ENCODE data around the gene LIN7B. TPM values are rescaled to one million over a fixed set of nuclear protein-coding genes. Genes with fewer than 3 reads are reported as not detected.

Gene LIN7B
- total RNA-seq, 1 donor from 2014 or later = 18.3 TPM

DNA sequence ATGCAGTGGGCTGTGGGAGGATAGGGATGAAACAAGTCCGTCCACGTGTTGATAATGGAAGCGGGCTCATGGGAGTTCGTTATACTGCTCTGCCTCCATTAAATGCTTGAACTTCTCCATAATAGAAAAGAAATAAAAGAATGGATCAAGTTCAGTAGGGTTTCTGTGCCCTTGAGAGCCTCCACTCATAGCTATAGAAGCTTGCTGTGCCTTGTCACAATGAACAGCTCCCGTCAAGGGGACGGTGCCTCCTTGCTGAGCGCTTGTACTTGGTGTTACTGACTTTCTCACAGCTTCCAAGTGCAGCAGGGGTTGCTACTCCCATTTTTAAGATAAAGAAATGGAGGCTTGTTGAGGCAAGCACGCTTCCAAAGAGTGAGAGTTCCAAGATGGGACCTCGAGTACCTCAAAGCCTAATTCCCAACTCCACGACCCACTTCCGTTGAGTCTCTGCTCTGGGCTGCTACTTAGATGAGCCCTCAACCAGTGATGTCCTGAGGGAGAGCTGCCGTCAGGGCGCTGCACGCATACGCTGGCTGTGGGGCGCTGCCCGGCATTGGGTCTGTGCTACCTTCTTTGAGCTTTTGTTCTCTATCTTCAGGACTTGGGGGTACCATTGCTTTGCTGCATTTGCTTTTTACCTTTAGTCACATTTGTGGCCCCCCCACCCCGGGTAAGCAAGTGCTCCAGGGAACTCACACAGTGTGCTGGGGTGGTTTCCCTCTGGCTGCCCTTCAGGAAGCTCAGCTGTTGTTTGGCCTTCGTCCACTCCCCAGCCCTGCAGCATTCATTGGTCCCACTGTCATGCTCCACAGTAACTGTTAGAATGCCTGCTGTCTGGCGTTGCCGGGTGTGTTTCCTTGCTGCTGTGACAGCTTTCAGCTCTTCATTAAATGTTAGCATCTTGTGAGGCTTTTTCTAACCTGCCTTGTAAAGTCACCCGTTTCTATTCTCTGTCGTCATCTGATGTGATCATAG is 19.4 kb upstream of the LIN7B start:
- H3K9ac ChIP-seq (ENCODE audit: low read depth in 1 of 3, low read length in 3 of 3) = peak overlapping the region in 2 of 3 donors; percentile 35 to 62
- H3K27me3 ChIP-seq (ENCODE audit: control insufficient read depth in 3 of 3, insufficient read depth in 3 of 3, low read length in 3 of 3) = no peaks in the 10 kb centered on the region
- no peaks in the 10 kb centered on the region for H3K9me3 ChIP-seq (ENCODE audit: control insufficient read depth in 3 of 3, low read length in 3 of 3)
- peaks cover 40 to 43% (median 41%) of the 10 kb centered on the region in 3 donors for H3K36me3 ChIP-seq (ENCODE audit: control insufficient read depth in 3 of 3, insufficient read depth in 3 of 3, low read length in 3 of 3)
- peak overlapping the region in 1 of 3 donors; percentile 13 for H3K4me3 ChIP-seq (ENCODE audit: low read length in 3 of 3)
- H3K27ac ChIP-seq (ENCODE audit: low read depth, low read length) = peak overlapping the region; percentile 39
- peaks cover 43 to 57% (median 49%) of the 10 kb centered on the region in 3 donors for H3K4me1 ChIP-seq (ENCODE audit: control insufficient read depth in 3 of 3, insufficient read depth in 3 of 3, low read length in 3 of 3)

GRCh38 chr19:49097453-49098288 is 16.5 kb upstream of the LIN7B start:
- Histone ChIP-seq H3K27ac (ENCODE audit: low read depth, low read length) (peak overlapping the region; percentile 52), H3K4me1 (ENCODE audit: control insufficient read depth in 3 of 3, insufficient read depth in 3 of 3, low read length in 3 of 3) (peaks cover 43 to 62% (median 50%) of the 10 kb centered on the region in 3 donors), H3K9ac (ENCODE audit: low read depth in 1 of 3, low read length in 3 of 3) (peak overlapping the region in 2 of 3 donors; percentile 45 to 70), H3K36me3 (ENCODE audit: control insufficient read depth in 3 of 3, insufficient read depth in 3 of 3, low read length in 3 of 3) (peaks cover 37 to 43% (median 43%) of the 10 kb centered on the region in 3 donors), H3K4me3 (ENCODE audit: low read length in 3 of 3) (no peak overlapping the region), H3K9me3 (ENCODE audit: control insufficient read depth in 3 of 3, low read length in 3 of 3) (no peaks in the 10 kb centered on the region), H3K27me3 (ENCODE audit: control insufficient read depth in 3 of 3, insufficient read depth in 3 of 3, low read length in 3 of 3) (no peaks in the 10 kb centered on the region)

DNA sequence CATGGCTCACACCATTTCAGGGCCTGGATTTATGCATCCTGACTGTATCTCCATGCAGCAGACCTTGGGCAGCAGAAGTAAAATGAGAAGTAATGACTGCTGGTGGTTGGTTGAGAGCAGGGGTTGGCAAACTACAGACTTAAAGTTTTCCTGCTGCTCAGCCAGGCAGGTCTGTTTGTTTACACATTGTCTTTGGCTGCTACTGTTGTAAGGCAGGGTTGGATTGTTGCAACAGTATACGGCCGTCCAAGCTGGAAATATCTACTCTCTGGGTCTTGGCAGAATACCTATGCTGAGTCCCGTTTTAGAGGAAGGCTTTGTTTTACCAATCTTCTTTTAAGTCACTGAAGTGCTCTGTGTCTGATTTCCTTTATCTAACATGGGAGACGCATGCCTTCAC is 15.4 kb upstream of the LIN7B start:
- Histone ChIP-seq H3K4me1 (ENCODE audit: control insufficient read depth in 3 of 3, insufficient read depth in 3 of 3, low read length in 3 of 3) (peaks cover 42 to 61% (median 50%) of the 10 kb centered on the region in 3 donors), H3K36me3 (ENCODE audit: control insufficient read depth in 3 of 3, insufficient read depth in 3 of 3, low read length in 3 of 3) (peaks cover 41 to 46% (median 44%) of the 10 kb centered on the region in 3 donors), H3K27me3 (ENCODE audit: control insufficient read depth in 3 of 3, insufficient read depth in 3 of 3, low read length in 3 of 3) (no peaks in the 10 kb centered on the region), H3K27ac (ENCODE audit: low read depth, low read length) (peak overlapping the region; percentile 52), H3K9ac (ENCODE audit: low read depth in 1 of 3, low read length in 3 of 3) (peak overlapping the region in 1 of 3 donors; percentile 35), H3K9me3 (ENCODE audit: control insufficient read depth in 3 of 3, low read length in 3 of 3) (no peaks in the 10 kb centered on the region), H3K4me3 (ENCODE audit: low read length in 3 of 3) (peak overlapping the region in 1 of 3 donors; percentile 8)

DNA sequence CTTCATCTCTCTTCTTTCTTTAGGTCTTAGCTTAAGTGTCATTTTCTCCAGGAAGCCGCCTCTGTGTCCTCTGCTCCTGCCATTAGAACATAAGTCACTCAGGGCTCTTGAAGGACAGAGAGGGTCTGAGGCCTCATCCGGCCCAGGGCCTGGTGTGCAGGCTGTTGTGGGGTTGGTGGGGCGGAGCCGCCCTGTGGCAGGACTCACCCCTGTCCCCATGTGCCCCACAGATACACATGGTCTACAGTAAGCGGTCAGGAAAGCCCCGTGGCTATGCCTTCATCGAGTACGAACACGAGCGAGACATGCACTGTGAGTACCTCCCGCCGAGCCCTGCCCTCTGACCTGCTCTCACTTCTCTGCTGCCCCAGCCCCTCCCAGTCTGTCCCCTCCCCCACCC is 13.0 kb upstream of the LIN7B start:
- H3K4me1 ChIP-seq (ENCODE audit: control insufficient read depth in 3 of 3, insufficient read depth in 3 of 3, low read length in 3 of 3) = peaks cover 20 to 37% (median 31%) of the 10 kb centered on the region in 3 donors
- no peak overlapping the region for H3K9ac ChIP-seq (ENCODE audit: low read depth in 1 of 3, low read length in 3 of 3)
- H3K27ac ChIP-seq (ENCODE audit: low read depth, low read length) = no peak overlapping the region
- peaks cover 54 to 63% (median 61%) of the 10 kb centered on the region in 3 donors for H3K36me3 ChIP-seq (ENCODE audit: control insufficient read depth in 3 of 3, insufficient read depth in 3 of 3, low read length in 3 of 3)
- no peaks in the 10 kb centered on the region for H3K27me3 ChIP-seq (ENCODE audit: control insufficient read depth in 3 of 3, insufficient read depth in 3 of 3, low read length in 3 of 3)
- no peak overlapping the region for H3K4me3 ChIP-seq (ENCODE audit: low read length in 3 of 3)
- H3K9me3 ChIP-seq (ENCODE audit: control insufficient read depth in 3 of 3, low read length in 3 of 3) = no peaks in the 10 kb centered on the region

DNA sequence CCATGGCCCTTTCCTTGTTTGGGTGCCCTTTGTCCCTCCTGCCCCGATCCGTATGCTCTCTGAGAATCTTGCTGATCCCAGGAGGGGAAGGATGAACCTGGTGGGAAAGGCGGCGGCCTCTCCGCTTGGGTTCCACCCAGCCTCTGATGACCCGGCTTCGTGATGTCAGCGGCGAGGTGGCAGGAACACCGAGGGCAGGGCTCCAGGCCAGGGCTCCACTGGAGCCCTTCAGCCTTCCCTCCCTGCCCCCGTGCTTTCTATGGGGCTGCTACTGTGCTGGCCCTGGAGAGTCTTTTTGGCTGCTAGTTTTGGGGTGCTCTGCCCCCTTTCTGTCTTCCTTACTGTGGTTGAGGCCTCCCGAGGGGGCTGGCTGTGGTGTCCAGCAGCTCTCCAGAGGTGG is 11.9 kb upstream of the LIN7B start:
- H3K9me3 ChIP-seq (ENCODE audit: control insufficient read depth in 3 of 3, low read length in 3 of 3) = no peaks in the 10 kb centered on the region
- no peak overlapping the region for H3K27ac ChIP-seq (ENCODE audit: low read depth, low read length)
- no peak overlapping the region for H3K9ac ChIP-seq (ENCODE audit: low read depth in 1 of 3, low read length in 3 of 3)
- H3K27me3 ChIP-seq (ENCODE audit: control insufficient read depth in 3 of 3, insufficient read depth in 3 of 3, low read length in 3 of 3) = no peaks in the 10 kb centered on the region
- H3K36me3 ChIP-seq (ENCODE audit: control insufficient read depth in 3 of 3, insufficient read depth in 3 of 3, low read length in 3 of 3) = peaks cover 65 to 72% (median 69%) of the 10 kb centered on the region in 3 donors
- peaks cover 16 to 35% (median 31%) of the 10 kb centered on the region in 3 donors for H3K4me1 ChIP-seq (ENCODE audit: control insufficient read depth in 3 of 3, insufficient read depth in 3 of 3, low read length in 3 of 3)
- H3K4me3 ChIP-seq (ENCODE audit: low read length in 3 of 3) = no peak overlapping the region

DNA sequence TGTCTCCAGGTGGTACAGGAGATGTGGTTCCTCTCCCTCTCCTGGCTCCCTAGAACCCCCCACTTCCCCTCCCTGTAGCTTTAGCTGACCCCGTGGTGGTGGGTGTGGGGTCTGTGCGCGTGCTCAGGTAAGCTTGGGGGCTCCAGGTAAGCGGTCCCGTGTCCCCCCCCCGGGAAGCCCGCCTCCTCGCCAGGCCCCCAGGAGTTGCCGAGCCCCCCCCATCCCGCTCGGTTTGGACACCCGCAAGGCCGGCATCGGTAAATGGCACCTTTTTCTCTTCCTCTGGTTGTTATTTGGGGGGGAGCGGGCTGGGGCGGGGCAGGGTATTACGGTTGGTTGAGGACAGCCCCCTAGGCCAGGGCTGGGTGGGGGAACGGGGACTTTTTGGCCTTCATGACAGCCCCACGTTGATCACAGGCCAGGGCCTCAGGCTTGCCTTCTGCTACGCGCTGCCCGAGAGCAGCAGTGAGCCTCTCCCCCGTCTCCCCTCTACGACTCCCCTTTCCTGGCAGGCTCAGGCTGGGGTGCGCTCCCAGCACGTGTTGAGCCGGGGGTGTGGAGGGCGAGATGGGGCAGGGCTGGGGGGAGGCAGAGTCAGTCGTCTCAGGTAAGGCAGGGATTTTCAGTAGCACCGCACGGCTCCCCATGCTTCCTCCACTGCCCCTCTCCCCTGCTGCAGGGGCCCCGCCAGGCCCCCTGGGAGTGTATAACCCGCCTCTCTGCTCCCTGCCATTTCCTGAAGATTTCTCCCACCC is 10.7 kb upstream of the LIN7B start:
- Histone ChIP-seq H3K9me3 (ENCODE audit: control insufficient read depth in 3 of 3, low read length in 3 of 3) (no peaks in the 10 kb centered on the region), H3K36me3 (ENCODE audit: control insufficient read depth in 3 of 3, insufficient read depth in 3 of 3, low read length in 3 of 3) (peaks cover 68 to 73% (median 72%) of the 10 kb centered on the region in 3 donors), H3K27me3 (ENCODE audit: control insufficient read depth in 3 of 3, insufficient read depth in 3 of 3, low read length in 3 of 3) (no peaks in the 10 kb centered on the region), H3K4me1 (ENCODE audit: control insufficient read depth in 3 of 3, insufficient read depth in 3 of 3, low read length in 3 of 3) (peaks cover 4 to 23% (median 19%) of the 10 kb centered on the region in 3 donors), H3K9ac (ENCODE audit: low read depth in 1 of 3, low read length in 3 of 3) (no peak overlapping the region), H3K27ac (ENCODE audit: low read depth, low read length) (no peak overlapping the region), H3K4me3 (ENCODE audit: low read length in 3 of 3) (no peak overlapping the region)

DNA sequence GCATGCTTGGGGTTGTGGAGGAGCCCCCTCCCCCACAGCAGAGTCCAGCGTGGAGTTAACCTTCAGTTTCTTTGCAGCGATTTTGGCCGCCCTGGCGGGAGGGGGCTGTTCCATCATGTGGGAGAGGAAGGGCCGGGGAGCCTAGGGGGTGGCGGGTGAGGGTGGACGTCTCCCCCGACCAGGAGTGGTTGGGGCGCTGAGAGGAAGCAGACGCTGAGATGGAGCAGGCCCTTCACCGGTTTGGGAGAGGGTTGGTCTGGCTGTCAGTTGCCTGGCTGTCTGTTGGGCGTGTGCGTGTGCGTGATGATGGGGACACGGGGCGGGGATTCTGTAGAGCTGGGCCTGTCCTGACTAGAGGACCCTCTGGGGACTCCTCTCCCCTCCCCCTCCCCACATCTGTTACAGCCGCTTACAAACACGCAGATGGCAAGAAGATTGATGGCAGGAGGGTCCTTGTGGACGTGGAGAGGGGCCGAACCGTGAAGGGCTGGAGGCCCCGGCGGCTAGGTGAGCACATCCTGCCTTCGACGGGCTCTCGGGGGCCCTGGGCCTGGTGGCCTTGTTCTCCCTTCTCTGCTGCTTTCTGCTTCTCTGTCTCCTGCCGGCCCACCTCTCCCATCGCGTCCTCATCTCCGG is 9.8 kb upstream of the LIN7B start:
- H3K9ac ChIP-seq (ENCODE audit: low read depth in 1 of 3, low read length in 3 of 3) = no peak overlapping the region
- H3K9me3 ChIP-seq (ENCODE audit: control insufficient read depth in 3 of 3, low read length in 3 of 3) = no peaks in the 10 kb centered on the region
- H3K4me3 ChIP-seq (ENCODE audit: low read length in 3 of 3) = no peak overlapping the region
- peaks cover 3 to 21% (median 12%) of the 10 kb centered on the region in 3 donors for H3K4me1 ChIP-seq (ENCODE audit: control insufficient read depth in 3 of 3, insufficient read depth in 3 of 3, low read length in 3 of 3)
- H3K27ac ChIP-seq (ENCODE audit: low read depth, low read length) = no peak overlapping the region
- H3K27me3 ChIP-seq (ENCODE audit: control insufficient read depth in 3 of 3, insufficient read depth in 3 of 3, low read length in 3 of 3) = no peaks in the 10 kb centered on the region
- peaks cover 66 to 71% (median 70%) of the 10 kb centered on the region in 3 donors for H3K36me3 ChIP-seq (ENCODE audit: control insufficient read depth in 3 of 3, insufficient read depth in 3 of 3, low read length in 3 of 3)

DNA sequence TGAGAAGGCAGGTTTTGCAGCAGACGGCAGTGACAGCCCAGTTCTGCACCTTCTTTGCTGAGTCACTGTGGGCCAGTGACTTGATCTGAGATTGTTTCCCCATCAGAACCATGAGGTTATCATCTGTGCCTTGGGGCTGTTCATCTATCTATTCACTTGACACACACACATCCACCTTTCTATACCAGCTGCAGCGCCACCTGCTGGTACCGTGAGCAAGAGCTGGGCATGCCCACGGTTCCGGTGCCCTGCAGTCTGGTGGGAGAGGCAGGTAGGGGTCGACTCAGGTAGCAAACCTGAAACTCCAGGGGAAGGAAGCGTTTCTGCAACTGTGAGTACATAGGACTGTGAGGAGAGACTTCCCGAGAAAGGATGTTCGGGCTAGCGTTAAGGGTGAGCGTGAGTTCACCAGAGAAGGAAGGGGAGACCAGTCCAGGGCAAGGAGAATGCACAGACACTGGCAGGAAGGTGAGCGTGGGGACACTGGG is 7.5 kb upstream of the LIN7B start:
- Histone ChIP-seq H3K27ac (ENCODE audit: low read depth, low read length) (peak overlapping the region; percentile 22), H3K9ac (ENCODE audit: low read depth in 1 of 3, low read length in 3 of 3) (peak overlapping the region in 1 of 3 donors; percentile 25), H3K4me3 (ENCODE audit: low read length in 3 of 3) (no peak overlapping the region), H3K4me1 (ENCODE audit: control insufficient read depth in 3 of 3, insufficient read depth in 3 of 3, low read length in 3 of 3) (peaks cover 18 to 33% (median 22%) of the 10 kb centered on the region in 3 donors), H3K36me3 (ENCODE audit: control insufficient read depth in 3 of 3, insufficient read depth in 3 of 3, low read length in 3 of 3) (peaks cover 48 to 57% (median 57%) of the 10 kb centered on the region in 3 donors), H3K9me3 (ENCODE audit: control insufficient read depth in 3 of 3, low read length in 3 of 3) (no peaks in the 10 kb centered on the region), H3K27me3 (ENCODE audit: control insufficient read depth in 3 of 3, insufficient read depth in 3 of 3, low read length in 3 of 3) (no peaks in the 10 kb centered on the region)

Data from skeletal muscle tissue (tissue), 4 donors.